ENCODE measurements around the gene SLC6A14.

DNA sequence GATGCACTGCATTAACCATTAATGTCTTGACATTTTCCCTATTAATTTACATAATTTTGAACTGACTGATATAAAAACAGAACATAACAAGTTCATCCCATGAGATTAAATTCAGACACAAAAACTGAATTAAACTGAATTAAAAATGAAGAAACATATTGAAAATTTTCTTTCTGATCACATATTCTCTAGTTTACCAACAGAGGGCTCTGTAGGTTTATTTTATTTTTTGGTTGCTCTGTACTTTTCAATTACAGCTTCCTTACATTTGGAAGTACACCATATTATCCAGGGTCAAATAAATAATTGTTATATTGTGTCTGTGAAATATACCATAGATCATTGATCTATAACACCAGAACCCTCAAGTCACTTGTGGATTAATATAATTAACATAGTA is 53.7 kb downstream of the SLC6A14 start:
- TF ChIP-seq REST (IDR thresholded peaks at IDR 0.05; ENCODE audit: insufficient read depth in 1 of 2, low read depth in 2 of 2, low read length in 2 of 2) (no peak), POLR2AphosphoS5 (IDR thresholded peaks at IDR 0.05; ENCODE audit: low read depth, low read length) (no peak)
